Stimulated activated CD4-positive, alpha-beta T cell treated with anti-CD3 and anti-CD28 coated beads, Interleukin-4, amount 100 ng/mL, for 48 hours (primary cell): ENCODE data around the gene MS4A1.
"Not testable (repeated sequence)": the region's sequence is repeated elsewhere in the genome, so short reads cannot be mapped to it uniquely, and the experiment has no call there.

Experiments
- DNase-seq, 2 donors: peaks; one replicate each; pipeline ENCODE4 v3.0.0-alpha.2; 2020; ENCODE audit warnings: low read depth in 2 of 2

MS4A1 gene

GRCh38 chr11:60502221-60502775 is 46.7 kb downstream of the MS4A1 start:
- DNase-seq = no peak

- no peak for DNase-seq
Measured at GRCh38 chr11:60504219-60504905, 48.7 kb downstream of the MS4A1 start.

GRCh38 chr11:60509609-60510008 is 54.0 kb downstream of the MS4A1 start:
- DNase-seq = not testable (repeated sequence)

- DNase-seq = not testable (repeated sequence)
Measured at GRCh38 chr11:60510209-60510608, 54.6 kb downstream of the MS4A1 start.

GRCh38 chr11:60511393-60511792 is 55.7 kb downstream of the MS4A1 start:
- no peak for DNase-seq

GRCh38 chr11:60512651-60513225 is 57.1 kb downstream of the MS4A1 start:
- DNase-seq = no peak

- DNase-seq = no peak
Measured at GRCh38 chr11:60513496-60514460, 58.1 kb downstream of the MS4A1 start.

GRCh38 chr11:60515144-60515855 is 59.7 kb downstream of the MS4A1 start, which contains the start of gene MS4A13:
Gene MS4A13 (plus strand): TSS chr11:60515392. CDS start chr11:60518084, 2,692 bp downstream.
- DNase-seq = no peak
